ENCODE measurements around the gene TRPM2.

DNA sequence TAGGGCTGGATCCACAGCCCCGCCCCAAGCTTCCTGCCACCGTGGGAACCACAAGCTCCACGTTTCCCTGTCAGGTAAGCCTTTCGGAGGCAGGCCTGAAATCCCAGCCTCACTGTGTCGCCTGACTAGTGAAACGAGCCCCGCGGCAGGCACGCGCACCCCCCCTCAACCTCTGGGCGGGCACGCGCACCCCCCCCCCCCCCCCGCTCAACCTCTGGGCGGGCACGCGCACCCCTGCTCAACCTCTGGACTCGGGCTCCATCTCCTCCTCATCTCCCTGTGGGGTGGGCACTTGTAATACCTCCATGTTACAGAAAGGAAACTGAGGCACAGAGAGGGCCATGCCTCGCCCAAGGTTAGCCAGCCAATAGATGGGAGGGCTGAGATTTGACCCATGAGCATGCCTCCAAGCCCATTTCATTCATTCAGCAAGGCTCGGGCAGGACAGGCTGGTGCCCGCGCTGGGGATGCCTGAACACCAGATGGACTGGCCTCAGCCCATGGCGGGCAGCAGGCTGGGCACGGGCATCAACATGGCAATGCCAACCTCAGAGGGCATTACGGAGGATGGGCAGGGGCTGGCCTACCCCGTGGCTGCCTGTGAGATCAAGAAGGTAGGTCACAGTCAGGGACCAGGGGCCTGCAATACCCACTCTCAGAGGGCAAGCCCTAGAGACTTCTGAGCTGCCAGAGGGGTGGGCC, 18.9 kb upstream of the TRPM2 start:
- TF ChIP-seq, protein P1, sequence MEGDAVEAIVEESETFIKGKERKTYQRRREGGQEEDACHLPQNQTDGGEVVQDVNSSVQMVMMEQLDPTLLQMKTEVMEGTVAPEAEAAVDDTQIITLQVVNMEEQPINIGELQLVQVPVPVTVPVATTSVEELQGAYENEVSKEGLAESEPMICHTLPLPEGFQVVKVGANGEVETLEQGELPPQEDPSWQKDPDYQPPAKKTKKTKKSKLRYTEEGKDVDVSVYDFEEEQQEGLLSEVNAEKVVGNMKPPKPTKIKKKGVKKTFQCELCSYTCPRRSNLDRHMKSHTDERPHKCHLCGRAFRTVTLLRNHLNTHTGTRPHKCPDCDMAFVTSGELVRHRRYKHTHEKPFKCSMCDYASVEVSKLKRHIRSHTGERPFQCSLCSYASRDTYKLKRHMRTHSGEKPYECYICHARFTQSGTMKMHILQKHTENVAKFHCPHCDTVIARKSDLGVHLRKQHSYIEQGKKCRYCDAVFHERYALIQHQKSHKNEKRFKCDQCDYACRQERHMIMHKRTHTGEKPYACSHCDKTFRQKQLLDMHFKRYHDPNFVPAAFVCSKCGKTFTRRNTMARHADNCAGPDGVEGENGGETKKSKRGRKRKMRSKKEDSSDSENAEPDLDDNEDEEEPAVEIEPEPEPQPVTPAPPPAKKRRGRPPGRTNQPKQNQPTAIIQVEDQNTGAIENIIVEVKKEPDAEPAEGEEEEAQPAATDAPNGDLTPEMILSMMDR (conservative IDR thresholded peaks at IDR 0.05): no peak
- TF ChIP-seq ZFX (IDR thresholded peaks at IDR 0.05): no peak

All from C4-2B (cell line).